Activated CD4-positive, alpha-beta T cell treated with anti-CD3 and anti-CD28 coated beads for 48 hours (primary cell): ENCODE measurements around the gene PLEKHA6.
"Not testable (repeated sequence)": the region's sequence is repeated elsewhere in the genome, so short reads cannot be mapped to it uniquely, and the experiment has no call there.

ENCODE experiments used
- DNase-seq: peaks from one replicate; pipeline ENCODE4 v3.0.0-alpha.2; 2020

Gene PLEKHA6

GRCh38 chr1:204334455-204334854, 25.3 kb downstream of the PLEKHA6 start:
- DNase-seq = no peak

GRCh38 chr1:204333427-204333826, 26.3 kb downstream of the PLEKHA6 start:
- DNase-seq = no peak

GRCh38 chr1:204331847-204332487, 27.8 kb downstream of the PLEKHA6 start:
- DNase-seq = no peak

GRCh38 chr1:204331275-204331674, 28.5 kb downstream of the PLEKHA6 start:
- DNase-seq = no peak

DNA sequence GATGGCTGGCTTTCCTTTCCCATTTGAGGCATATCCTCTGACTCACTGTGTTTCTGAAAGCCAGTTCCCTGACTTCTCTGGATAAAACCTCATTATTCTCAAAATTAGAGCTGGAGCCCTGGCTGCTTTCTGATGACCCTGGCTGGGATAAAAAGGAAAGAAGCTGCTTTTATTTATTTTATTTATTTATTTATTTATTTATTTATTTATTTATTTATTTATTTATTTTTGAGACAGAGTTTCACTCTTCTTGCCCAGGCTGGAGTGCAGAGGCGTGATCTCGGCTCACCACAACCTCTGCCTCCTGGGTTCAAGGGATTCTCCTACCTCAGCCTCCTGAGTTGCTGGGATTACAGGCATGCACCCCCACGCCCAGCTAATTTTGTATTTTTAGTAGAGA, 31.9 kb downstream of the PLEKHA6 start:
- DNase-seq = not testable (repeated sequence)

- no peak for DNase-seq
Measured at GRCh38 chr1:204327359-204327758, 32.4 kb downstream of the PLEKHA6 start.

DNA sequence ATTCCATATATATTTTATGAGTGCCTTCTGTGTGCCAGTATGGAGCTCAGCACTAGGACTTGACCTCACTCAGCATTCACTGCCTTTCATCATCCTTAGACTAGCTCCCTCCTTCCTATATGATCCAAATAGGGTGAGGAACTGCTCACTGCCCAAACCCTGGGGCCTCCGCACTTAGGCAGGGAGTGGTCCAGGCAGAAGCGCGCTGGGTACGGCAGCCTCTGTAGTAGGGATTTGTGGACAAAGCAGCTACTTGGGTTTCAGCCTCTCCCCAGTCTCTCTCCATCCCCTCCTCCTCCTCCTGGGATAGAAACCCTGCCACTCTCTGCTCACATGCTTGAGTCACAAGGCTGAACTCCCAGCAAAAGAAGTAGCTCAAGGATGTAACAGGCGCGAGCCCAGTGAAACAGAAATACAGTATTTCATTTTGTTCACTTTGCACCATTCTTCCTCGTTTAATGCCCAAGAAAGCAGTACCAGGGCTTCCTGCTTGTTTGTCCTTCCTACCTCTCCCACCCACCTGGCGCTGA, 32.9 kb downstream of the PLEKHA6 start:
- no peak for DNase-seq

- DNase-seq = no peak
Measured at GRCh38 chr1:204325944-204326343, 33.8 kb downstream of the PLEKHA6 start.

DNA sequence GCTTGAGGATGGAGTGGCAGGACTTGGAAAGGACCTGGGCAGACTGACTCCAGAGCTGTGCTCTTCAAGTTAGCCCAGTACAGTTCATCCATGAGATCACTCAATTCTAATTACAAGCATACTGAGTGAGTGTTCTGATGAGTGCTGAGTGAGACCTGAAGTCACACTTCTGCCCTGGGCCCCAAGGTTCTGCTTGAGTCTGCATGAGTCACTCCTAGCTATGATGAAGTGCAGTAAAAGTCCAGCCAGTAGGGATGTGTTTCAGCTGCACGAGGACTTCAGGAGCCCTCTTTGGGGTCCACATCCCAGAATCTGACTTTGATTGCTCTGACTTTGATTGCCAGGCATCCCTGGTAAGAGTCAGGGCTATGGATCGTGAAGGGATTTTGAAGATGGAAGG, 35.8 kb downstream of the PLEKHA6 start:
- DNase-seq = peak; percentile 76

DNA sequence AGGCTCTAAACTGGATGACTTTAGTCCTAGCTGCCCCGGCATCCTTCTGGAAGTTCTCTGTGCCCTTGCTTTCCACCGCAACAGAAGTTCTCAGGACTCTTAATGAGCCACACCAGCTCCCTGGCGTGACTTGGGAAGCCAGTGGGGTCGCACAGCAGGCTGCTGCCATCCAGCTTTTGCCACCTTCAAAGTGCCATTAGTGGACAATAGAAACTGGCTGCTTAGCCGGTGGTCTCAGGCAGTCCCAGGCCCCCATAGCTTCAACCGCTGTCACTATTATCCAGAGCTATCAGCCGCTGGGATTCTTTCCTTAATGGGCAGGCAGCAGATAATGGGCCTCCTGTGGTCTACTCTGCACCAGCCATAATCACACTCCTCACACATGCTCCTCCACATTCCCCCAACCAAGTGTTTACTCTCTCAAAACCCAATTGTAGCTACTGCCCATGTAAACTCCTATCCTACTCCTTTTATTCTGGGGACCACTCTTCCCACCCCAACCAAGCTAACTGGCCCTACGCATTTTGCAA, 37.3 kb downstream of the PLEKHA6 start:
- no peak for DNase-seq

DNA sequence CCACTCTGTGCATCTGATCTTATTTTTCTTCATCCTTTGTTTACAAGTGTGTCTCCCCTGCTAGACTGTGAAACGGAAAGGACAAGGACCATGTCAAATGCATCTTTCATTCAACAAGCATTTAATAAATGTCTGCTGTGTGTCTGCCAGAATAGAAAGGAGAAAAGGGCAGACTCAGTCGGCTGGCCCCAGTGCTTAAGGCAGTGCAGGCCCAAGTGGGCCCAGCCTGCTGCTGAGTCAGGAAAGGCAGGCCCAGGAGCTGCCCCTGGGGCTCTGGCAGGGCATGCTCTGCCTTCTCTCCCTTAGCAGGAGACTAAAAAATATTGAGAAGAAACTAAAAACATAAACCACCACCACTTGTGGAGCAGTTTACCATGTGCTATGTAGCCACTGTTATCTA, 38.1 kb downstream of the PLEKHA6 start:
- no peak for DNase-seq

DNA sequence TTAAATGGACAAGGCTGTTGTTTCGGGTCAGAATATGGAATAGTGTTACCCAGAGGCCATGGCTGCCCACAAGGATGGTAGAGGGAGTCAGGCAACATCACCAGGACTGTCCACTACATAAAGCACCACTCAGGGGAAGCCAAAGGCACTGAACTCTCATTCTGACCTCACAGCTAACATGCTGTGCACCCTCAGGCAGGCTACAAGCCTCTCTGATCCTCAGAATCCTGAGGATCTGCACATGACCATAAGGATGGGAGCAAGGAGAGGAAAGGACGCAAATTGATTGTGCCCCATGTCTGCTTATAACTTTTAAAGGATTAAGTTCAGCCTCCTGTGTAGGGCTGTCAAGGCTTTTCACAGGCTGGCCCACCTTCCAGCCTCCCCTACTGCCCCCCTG, 38.7 kb downstream of the PLEKHA6 start:
- no peak for DNase-seq

GRCh38 chr1:204320382-204320804, 39.3 kb downstream of the PLEKHA6 start:
- peak; percentile 38 for DNase-seq

GRCh38 chr1:204319462-204319861, 40.3 kb downstream of the PLEKHA6 start:
- DNase-seq = no peak

DNA sequence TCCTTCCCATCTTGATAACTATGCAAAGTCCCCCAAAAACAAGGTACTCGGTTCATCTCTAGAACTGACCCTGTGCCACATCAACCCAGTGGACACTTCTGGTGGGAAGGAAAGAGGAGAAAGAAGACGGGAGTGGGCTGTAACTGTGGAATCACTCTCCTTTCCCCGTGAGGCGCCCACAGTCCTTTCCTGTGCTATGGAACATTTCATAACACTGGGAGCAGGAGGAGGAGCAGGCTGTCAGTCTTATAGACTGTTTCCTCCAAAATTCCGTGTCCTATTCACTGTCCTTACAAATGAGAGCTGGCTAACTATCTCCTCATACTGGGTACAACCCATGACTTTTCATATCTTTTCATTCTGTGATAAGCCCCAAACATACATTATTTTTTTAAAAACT, 40.7 kb downstream of the PLEKHA6 start:
- DNase-seq = no peak

- no peak for DNase-seq
Measured at GRCh38 chr1:204318324-204318723, 41.4 kb downstream of the PLEKHA6 start.

- no peak for DNase-seq
Measured at GRCh38 chr1:204317170-204317569, 42.6 kb downstream of the PLEKHA6 start.

DNA sequence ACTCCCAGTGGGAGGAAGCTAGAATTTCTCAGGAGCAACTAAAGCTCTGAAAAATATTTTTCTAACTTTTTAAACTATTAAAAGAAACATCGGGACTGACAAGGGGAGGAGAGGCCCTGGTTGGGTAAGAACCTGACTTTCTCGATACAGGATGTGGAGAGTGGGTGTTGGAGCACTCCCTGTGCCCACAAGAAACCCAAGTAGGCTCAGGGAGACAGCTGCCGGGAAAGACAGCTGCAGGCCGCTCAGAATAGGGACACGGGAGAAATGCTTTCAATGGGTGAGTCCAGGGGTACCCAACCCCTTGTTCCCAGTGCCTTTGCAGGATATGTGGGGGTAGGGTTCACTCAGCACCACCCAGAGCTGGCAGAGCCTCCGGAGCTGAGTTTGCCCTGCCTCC, 43.6 kb downstream of the PLEKHA6 start:
- DNase-seq = no peak

DNA sequence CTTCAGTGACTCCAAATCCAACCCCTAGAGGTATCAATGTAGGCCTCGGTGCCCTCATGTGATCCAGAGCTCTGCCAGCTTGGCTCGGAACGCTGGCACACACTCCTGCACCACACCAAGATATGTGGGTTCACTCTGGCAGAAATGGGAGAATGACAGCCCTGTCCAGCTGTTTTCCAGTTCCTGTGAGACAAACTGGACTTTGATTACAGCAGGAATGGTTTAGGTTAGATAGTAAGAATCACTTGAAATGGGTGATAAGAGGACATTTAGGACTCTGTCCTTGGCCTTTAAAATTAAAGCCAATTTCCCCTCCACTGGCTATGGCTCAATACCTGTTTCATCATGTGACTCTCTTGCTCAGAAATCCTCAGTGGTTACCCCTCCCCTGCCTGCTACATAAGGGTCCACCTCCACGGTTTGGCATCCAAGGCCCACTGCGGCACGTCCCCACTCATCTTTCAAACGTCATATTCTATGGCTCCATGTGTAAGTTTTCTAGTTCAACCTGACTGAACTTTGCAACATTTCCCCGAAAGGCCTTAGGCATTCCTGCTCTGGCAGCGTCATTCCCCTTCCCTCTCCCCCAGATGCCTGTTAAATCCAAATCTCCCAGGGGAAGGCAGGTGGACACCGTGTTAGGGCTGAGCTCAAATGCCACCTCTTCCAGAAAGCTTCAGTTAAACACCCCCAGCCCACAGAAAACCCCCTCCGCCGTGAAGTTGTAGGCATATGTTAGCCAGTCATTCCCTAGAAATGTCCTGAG, 44.7 kb downstream of the PLEKHA6 start:
- no peak for DNase-seq

DNA sequence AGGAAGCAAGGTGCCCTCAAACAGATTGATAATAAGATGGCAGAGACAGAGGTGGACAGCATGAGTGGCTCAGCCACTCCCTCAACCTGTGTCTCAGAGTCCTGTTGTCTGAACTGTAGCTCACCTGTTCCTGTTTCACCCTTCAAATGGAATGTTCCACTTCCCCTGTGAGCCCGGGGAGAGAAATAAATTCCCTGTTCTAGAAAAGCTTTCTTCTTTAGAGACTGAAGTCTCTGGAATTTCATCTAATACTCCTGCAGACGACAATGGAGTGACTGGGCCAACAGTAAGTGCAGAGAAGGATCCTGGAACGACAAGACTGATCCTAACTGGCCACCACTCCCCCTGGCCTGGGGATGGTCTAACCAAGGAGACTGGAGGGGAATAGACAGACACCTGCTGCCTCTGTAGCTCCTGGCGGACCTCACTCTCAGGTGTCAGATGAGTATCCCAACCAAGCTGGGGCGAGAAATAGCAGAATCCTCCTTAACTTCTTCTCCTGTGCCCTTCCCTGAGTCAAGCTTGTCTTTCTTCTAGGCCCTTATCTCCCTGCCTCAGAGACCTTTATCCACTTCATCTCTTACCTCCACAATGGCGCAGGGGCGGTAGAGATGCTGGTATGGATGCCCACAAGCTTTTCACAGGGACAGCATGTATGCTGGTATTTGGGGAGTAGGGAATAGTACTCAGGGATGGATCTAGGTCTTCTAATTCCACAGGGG, 45.4 kb downstream of the PLEKHA6 start:
- no peak for DNase-seq

DNA sequence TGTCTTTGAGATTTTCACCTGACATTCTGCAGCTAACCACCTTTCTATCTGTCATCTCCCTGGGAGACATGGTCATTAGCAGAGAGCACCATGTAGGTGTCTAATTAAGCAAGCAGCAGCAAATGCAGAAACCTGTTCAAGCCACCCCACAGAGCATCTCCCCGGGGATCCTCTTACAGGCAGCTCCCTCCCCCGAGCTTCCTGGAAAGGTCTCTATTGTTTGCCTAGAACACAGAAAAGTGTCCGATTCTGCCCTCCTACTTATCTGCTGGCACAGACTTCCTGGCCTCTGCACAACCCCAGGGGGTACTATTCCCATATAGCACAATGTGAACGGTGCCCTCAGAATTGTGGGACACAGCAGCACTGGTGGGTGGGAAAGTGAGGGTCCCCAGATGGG, 46.1 kb downstream of the PLEKHA6 start:
- DNase-seq = no peak

- DNase-seq = not testable (repeated sequence)
Measured at GRCh38 chr1:204310970-204311369, 48.8 kb downstream of the PLEKHA6 start.

DNA sequence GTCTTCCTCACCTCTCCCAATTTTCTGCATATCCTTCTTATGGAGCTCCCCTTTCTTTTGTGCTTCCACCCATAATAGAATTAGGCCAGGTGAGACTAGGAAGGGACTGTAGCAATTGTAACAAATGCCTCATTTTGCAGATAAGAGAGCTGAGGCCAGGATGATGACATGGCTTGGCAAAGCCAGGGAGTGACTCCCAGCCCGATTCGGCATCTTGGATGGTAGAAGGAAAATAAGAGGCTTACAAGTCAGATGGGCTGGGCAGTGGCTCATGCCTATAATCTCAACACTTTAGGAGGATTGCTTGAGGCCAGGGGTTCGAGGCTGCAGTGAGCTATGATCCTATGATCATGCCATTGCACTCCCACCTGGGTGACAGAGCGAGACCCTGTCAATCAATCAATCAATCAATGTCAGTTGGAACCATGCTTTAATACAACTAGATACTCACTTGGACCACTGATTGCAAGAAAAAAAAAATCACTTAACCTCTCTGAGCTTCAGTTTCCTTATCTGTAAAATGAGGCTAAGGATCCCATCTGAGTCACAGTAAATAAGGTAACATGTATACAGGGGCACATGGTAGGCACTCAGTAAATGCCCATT, 51.6 kb downstream of the PLEKHA6 start:
- DNase-seq = no peak
